NOMO-1 treated with DMSO at 0.1 percent for 48 hours (cell line): ENCODE measurements around the gene ACSS1.
A peak's percentile ranks its signal among the peaks of the same experiment; 100 is the strongest.

ENCODE experiments used
- DNase-seq: peaks from one replicate; lab custom pipeline; 2025; ENCODE audit not compliant: unreplicated experiment; lab: John Stamatoyannopoulos, UW

The ACSS1 gene

DNA sequence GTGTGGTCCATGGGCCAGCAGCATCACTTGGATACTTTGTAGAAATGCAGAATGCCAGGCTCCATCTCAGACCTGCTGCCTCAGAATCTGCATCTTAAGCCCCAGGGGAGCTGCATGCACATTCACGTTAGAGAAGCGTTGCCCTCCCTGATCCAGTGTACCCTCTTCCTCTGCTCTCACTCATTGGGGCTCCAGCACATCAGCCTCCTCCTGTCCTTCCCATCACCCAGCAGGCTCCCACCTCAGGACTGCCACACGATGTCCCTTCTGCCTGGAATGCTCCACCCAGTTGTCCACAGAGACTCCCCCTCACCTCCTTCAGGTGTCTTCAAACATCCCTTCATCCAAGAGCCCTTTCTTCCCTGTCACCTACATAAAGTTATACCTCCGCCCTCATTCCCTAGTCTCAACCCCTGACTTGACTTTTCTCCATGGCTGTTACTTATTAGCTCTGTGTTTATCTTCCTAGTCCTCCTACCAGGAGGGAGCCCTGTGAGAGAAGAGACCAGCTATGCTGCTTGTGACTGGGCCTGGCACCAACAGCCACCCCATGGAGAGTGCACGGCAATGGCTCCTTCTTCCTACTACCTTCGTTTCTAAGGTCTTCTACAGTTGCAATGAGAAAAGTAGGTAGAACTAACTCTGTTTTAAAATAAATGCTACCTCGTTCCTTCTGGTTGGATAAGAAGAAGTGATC is 3.3 kb upstream of the ACSS1 start:
- DNase-seq = no peak

DNA sequence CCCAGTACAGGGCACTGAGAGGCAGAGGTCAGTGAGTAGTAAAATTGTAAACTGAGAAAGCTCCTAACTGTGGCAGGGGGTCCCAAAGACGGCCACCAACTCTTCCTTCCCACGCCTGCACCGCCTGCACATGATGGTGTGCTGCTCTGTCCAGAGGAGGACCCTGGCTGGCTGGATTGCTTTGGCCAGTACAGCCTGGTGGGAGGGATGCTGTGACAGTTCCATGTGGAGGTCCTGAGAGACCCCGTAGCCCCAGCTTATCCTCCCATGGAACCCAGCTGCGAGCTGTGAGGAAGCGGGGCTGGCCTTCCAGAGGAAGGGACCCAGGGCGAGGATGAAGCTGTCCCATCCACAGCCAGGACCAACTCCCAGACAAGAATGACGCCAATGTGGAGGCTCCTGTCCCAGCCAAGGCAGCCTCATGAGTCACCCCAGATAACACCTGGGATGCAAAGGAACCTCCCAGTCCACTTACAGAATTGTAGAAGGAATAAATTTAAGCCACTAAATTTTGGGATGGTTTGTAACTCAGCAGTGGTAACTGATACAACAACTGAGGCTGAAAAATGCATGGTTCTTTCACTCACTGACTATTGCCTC is 2.0 kb upstream of the ACSS1 start:
- DNase-seq = no peak

DNA sequence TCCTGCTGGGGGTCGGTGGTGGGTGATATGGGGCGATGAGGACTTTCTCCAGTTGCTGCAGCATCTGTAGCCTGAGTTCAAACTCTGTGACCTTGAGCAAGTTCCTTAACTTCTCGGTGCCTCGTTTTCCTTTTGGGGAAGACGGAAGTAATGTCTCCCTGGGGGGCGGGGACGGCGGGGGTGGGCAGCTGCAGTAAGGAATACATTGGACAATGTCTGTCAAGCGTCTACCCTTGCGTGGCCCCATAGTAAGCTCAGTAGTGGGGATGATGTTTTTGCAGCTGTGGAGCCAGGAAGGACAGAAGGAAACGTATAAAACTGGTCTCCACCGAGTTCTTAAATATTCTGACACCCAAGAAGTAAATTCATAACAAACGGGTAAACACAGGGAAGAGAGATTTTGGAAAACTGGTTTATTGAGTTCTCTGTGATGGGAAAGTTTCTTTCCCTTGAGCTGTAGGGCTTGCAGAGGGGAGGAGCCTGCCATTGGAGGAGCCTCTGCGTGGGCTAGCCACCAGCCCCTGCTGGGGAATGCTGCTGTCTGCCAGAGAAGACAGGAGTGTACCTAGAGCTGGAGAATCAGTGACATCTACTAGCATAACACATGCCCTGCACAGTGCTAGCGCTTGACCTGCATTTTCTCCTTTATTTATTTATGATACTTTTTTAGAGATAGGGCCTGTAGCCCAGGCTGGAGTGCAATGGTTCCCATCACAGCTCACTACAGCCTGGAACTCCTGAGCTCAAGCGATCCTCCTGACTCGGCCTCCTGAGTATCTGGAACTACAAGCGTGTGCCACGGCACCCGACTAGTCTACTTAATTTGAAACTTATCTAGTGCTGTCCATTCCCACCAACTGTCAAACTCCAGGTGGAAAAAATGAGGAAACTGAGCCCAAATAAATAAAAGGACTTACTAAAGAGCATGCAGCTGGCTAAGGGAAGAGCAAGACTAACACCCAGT is 1.2 kb upstream of the ACSS1 start:
- no peak for DNase-seq

DNA sequence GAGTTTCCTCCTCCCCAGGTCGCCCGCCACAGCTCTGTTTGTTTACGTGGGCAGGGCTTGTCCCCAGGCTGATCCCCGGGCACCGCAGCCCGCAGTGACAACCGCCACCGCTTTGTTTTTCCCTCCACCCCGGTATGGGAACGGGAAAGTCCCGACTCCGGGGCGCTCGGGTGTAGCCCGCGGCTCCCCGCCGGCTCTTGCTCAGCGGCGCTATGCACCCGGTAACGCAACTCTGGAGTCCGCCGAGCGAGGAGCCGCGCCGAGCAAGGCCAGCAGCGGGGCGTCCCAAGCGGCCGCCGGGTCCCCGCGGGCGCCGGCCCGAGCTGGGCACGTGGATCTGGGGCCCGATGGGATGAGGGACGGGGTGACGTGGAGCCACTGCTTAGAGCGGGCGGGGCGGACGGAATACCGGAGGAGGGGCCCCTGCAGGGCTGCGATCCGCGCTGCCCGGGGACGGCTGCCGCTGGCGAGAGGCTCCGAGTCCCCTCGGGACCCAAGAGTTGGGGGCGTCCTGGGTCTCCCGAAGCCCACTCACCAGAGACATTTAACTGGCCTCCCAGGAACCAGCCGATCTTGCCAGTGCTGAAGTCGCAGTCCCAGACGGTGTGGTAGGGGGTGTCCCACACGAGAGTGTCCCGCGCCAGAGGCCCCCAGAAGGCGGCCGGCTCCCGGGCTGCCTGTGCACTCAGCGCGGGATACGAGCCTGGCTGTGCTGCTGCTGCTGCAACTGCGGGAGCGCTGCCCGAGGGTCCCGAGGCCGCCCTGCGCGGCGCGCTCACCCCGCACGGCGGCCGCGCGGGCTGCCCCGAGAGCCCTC is 497 bp downstream of the ACSS1 start:
- peak; percentile 44 for DNase-seq

DNA sequence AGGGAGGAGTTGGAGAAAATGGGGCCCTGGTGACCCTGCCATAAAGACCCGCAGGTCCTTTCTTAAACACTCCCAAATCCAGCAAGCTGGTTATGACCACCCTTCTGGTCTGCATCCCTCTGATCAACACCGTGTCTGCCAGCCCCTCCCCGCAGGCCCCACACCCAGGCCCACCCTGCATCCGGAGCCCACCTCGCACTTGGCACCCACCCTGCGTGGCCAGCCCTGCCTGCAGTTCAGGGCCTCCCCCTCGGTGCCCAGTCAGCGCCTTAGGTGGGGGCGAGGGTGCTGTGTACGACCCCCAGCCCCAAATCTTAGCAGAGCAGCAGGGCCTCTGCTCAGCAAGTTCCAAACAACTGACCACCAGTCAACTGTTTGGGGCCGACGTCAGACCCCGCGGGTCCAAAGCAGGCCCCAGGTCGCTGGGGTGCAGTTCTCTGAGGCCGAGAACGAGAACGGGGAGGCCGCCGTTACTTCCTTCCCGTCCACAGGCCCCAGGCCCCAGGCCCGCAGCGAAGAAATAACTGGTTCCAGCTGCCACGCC is 1.2 kb downstream of the ACSS1 start:
- DNase-seq = no peak

DNA sequence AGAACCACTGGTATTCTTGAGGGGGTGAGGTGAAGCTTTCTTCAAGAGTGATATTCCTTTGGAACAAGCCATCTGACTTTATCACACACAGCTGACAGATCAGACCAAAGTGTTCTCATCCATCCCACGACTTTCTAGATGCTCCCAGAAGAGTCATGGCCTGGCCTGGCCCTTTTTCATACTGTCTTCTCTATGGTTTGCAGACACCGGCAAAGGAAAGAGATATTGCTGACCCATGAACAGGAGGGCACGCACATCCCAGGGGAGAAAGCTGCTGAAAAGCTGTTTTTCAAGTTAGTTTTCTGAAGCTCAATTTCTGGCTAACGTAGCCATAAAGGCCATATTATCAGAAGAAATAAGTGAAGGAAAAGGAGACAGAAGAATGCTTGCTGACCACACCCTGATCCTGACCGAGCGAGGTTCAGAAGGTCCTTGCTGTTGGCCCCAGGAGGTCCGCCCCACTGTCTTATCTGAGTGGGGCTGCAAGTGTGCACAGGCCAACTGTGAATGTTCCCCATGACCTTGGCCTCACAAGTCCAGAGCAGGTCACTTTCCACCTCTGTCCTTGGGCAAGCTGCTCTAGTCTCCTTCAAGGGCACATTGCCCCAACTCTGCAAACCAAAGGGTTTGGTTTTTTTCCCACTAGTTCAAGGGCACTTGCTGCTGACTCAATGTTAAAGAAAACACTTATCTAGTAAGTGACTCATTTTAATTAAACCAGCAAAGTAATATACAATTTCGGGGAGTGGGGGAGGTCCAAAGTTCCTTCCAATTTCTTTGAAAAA is 2.0 kb downstream of the ACSS1 start:
- DNase-seq = no peak

DNA sequence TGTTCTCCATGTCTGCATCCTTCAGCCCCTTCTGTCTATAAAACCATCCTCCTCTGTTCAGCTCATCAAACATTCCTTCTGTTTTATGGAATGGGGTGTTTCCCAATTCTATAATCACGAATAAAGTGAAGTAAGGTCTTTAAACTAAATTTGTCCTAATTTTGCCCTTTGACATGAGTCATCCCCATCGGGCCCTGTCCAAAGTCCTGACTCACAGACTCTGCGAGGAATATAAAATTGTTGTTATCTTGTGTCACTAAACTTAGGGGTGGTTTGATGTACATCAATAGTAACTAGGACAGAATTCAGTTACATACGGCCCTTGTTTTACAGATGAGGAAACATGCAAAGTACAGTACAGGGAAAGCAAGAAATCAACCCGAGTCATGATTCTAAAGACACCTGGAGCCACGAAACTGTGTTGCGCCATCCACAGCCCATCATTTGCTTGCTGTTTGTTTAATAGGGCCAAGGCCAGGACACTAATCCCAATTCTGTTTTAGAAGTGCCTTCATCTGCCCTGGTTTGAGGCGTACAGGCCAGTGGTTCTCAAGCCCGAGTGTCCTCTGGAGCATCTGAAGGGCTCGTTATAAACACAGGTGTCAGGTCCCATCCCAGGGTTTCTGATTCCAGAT is 2.8 kb downstream of the ACSS1 start:
- no peak for DNase-seq

DNA sequence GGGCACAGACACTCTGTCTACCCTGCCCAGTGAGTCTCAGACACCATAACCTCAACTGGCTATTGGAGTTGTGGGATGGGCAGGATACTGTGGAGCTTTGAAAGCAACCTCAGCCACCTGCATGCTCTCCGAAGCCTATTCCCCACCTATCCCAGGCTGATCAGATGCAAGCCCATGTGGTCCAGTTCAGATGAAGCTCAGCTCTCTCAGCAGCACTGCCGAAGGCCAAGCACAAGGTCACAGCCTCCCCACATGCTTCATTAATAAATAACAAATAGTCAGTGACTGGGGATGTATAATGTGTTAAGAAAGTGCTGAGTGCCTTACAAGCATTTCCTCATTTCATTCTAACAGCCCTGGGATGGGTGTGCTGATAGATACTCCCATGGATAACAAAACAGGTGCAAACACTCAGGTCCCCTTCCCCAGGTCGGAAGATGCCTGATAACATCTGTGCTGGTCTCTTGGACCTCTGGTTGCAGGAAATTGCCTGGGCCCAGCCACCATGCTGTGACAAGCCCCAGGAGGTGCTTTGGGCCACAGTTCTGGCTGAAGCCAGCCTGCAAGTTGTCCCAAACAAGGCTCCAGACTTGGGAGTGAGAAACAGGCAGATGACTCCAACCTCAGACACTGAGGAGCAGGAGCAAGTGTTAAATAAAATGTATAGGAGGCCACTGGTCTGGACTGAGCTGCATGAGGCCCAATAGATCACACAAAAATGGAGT is 3.7 kb downstream of the ACSS1 start:
- DNase-seq = no peak

DNA sequence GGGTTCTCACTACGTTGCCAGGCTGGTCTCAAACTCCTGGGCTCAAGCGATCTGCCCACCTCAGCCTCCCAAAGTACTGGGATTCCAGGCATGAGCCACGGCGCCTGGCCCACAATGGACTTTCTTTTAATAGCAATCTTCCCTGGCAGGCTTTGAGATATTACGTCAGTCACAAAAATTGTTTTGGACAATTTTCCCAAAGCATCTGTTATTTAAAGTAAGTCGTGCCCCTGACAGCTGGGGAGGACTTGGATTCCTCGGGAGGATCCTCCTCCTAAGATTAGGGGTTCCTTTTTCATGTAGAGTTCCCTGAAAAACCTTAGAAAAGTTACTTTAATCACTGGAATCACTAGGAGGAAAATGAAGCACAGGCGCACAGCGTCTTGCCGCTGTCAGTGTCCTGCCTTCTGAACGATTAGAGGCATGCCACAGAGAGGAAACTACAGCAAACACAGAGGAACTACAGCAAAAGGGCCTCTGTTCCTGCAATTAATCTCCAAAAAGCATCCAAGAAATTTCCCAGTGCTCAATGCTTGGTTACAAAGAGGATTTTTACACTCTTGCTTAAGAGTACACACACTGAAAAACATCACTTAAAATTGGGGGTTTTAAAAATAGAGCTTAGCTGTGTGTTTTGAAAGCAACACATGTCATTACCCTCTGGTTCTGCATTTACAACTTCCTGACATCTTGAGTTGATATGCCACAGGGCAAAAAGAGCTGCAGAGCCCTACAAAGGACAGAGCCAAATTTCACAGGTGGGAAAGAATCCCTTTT is 4.5 kb downstream of the ACSS1 start:
- peak; percentile 32 for DNase-seq

DNA sequence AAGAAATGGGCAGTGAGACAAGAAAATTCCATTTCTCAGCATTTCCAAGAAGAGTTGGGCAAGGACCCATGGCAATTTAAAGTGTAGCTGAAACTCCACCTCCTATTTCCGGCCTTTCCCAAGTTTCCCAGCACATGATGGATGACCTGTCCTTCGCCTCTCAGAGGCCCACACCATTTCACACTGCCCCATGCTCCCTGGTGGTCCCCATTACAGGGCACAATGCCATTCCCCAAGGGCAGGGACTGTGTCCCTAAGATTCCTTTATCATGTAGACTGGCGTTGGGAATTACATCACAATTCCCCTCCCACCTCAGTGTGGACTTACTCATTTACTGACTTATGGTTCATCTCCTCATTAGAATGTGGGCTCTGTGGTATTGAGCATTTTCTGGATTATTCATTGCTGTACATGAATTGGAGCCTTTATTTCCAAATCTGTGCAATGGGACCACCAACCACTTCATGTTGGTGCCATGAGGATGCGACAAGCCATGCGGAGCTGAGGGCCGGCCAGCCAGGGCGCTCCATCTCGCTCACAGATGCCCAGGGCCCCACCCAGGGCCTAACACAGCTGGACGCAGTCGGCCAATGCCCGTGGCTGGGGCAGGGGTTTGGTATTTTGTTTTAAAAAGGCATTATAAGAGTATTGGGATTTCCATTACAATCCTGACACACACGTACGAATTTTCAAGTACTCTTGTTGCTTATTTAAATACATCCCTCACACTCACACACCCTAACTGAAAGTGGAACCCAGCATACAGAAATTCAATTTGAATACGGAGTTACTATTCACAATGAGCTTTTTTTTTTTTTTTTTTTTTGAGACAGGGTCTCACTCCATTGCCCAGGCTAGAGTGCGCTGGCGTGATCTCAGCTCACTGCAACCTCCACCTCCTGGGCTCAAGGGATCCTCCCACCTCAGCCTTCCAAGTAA is 5.4 kb downstream of the ACSS1 start:
- no peak for DNase-seq

DNA sequence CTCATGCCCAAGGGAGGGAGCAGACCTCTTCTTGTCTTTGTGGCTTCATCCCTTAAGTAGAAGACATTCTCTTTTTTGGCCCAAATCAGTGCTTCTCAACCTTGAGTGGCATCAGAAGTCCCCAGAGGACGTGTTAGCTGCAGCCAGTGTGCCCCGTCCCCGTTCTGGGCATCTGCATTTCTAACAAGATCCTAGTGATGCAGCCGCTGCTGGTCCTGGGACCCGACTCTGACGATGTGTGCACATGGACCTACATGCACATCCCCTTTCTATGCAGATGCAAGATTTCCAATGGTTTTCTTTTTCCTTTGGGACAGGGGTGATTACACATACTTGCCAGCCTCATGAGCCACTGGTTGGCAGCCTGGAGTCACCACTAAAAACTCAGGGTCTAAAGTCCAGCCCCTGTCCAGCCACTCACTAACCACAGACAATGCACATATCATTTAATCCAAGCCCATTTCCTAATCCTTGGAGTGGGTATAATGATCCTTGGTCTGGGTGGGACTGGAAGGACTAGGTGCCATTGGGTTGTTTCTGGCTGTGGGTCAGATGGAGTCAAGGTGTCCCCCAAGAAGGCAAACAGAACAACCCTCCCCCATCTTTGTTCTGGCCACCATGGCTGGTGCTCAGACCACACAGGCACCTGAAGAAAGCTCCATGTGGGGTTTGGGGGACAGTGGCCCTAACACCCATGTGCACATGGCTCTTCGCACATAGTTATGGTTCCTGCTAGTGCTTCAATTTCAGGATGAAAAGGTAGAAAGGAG is 6.4 kb downstream of the ACSS1 start:
- no peak for DNase-seq

DNA sequence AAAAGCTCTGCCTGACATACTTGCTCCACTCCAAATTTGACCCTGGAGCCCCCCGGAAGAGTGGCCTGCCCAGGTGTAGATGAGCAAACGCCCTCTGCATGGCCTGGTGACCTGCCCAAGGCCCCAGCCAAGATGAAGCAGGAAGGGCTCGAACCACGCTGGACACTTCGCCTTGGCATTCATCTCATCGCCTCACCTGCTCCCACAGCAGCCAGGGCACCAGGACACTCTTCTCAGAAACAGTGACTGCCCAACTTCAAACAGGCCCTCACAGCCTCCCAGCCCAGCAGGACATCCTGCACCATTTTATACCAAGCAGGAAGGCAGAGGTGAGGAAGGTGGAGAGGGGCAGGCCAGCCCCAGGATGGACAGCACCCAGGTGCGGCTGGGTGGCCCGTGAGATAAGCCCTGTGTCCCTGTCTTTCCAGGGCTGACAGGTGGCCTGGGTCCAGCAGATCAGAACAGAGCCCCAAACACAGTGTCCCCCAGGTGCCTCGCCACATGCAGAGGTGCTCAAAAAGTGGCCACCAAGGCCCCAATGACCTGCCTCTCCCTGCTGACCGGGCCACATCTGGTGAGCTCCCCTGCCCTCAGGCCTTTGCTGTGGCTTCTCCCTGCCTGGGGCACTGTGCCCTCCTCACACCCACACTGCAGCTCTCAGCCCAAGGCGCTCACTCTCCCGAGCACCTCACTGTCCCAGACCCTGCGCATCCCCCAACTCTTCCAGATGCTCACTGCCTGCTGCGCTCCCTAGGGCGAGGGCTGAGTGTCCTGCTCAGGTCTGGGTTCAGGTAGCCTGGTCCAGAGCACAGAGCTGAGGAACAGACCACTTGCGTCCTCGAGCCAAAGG is 7.2 kb downstream of the ACSS1 start:
- DNase-seq = no peak

DNA sequence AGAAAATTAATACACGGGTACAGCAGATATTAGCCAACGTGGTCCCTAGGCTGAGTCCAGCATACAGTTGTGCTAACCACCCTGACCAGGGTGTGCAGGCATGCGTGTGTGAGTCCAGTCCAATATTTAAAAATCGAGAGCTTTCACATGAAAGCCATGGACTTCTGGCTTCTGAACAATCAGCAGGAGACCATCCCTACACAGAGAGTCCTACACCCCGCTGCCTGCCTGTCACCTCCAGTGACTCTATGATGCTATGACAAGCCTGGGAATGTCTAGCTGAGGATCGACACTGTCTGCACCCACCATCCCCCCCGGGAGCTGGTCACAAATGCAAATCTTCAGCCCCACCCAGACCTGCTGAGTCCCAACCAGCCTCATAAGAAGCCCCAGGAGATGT is 7.9 kb downstream of the ACSS1 start:
- no peak for DNase-seq

DNA sequence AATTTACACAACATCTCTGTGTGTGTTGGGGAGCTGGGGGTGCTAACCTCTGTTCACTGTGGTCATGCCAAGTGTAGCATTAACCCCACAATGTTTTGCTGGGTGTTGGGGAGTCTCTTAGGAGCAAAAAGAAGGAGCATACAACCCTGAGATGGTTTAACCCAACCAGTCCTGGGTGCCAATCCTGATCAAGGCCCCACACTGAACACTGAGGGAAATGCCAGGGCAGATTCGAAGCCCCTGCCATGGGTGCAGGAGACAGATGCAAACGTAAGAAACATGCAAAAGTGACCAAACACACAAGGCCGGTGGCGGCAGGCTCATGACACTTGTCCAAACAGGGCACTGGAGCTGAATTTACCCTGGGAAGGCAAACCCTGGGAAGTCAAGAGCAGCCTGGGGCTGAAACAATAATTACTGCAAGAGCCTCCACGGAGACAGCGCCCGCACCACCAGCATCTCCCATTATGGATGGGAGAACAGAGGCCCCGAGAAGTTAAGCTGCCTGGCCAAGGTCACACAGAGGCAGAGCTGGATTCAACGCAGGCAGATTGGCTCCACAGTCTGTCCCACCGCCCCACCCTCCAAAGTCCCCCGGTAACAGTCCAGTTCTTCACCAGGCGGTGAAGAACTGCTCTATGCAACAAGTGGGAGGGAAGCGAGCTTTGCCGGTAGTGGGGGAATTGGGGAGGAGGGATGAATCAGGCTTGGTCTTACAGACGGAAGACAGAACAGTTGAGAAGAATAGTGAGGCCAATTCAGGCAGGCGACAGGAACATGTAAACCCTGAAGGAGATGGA is 8.5 kb downstream of the ACSS1 start:
- no peak for DNase-seq
